GOT3 (cell line): Measurements from ENCODE around the gene YAF2.

Experiments
- DNase-seq: peaks from one replicate; lab custom pipeline; 2025; ENCODE audit warnings: mixed read lengths; lab: John Stamatoyannopoulos, UW

Gene YAF2

GRCh38 chr12:42238240-42239140 is at the start of gene YAF2:
TSS of gene YAF2 (minus strand) at chr12:42238248. CDS start at chr12:42238180, 68 bp downstream.
- DNase-seq, result peak; percentile 94

DNA sequence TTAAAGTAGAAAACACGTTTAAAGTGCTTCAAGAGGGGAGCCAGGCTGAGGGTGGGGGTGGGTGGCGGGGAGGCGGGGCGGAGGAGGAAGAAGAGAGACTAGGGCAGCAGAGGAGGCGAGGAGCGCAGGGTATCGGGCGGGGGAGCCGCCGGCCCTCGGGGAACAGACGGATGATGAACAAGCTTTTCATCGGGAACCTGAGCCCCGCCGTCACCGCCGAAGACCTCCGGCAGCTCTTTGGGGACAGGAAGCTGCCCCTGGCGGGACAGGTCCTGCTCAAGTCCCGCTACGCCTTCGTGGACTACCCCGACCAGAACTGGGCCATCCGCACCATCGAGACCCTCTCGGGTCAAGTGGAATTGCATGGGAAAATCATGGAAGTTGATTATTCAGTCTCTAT is 48.7 kb upstream of the YAF2 start:
- no peak for DNase-seq

DNA sequence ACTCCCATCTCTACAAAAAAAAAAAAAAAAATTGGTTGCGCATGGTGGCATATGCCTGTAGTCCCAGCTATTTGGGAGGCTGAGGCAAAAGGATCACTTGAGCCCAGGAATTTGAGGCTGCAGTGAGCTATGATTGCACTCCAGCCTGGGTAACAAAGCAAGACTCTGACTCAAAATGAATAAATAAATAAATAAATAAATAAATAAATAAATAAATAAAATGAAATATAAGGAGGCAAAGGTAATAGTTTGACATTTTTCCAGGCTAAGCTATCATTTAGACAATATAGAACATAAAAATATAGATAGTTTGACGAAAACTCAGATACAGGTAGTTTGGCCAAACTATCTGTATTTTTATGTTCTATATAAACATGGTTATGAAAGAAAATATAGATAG is 47.4 kb upstream of the YAF2 start:
- DNase-seq, result no peak

DNA sequence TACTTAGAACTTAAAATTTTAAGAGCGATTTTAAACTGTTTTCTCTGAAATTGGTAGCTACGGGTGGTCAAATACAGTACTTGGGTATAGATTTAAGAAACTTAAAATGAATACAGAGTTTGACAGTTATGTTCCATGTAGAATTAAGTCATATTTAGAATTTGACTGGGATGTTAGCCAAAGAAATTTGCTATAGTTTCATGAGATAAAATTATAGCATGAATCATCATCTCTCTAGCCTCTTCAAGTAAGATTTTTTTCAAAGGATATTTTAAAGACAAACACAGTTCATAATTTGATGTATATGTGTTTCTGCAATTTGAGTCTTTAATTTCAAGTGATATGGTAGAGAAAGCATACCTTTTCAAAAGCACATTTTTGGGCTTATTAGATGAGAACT is 46.8 kb upstream of the YAF2 start:
- no peak for DNase-seq

GRCh38 chr12:42284157-42284556 is 46.1 kb upstream of the YAF2 start:
- DNase-seq, result no peak

GRCh38 chr12:42283739-42284138 is 45.7 kb upstream of the YAF2 start:
- no peak for DNase-seq

DNA sequence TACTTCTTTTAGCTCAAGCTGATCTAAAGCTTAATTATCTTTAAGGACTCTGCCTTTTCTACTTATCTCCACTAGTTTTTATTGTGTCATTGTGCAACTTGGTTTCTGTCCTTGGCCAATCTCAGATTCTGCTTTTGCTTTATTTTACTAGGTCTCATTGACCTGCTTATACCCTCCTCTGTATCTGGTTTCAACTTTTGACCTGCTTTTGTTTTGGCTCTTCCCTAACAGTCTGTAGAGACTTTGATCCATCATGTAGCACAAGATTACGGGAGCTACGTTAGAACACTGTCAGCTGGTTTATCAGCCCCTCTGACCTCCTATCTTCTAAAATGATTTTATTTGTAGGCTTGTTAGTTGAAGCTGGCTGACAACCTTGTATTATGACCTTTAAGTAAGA is 44.2 kb upstream of the YAF2 start:
- no peak for DNase-seq

DNA sequence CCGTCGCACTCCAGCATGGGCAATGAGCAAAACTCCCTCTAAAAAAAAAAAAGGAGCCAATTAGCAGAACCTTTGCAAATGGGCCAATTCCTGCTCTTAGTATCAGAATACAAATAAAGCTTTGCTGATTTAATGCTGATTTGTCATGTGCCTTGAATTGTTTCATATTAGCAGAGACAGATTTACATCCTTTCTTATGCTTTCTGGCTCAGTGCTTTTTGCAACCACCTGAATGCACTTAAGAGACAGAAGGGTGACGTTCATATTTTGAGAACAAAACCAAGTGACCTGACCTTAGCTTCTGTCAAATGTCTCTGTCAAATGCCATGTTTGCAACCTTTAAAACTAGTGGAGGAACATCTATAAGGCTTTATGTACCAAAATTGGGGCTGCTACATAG is 43.8 kb upstream of the YAF2 start:
- DNase-seq, result no peak

GRCh38 chr12:42281278-42281677 is 43.2 kb upstream of the YAF2 start:
- DNase-seq, result no peak

DNA sequence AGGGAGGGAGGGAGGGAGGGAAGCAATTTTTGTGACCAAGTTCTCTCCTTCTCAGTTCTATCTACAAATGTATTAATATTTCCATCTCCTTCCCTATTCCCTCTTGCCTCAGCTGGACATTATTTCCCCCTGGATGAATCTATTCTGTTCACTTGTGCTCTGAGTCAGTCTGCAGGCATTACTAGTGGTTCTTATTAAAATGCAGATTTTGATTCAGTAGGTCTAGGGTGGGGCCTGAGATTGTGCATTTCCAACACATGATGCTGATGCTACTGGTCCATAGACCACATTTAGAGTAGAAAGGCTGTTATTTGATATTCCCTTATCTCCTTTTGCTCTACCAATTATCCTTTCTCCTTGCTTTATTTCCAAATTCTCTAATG is 40.1 kb upstream of the YAF2 start:
- no peak for DNase-seq

DNA sequence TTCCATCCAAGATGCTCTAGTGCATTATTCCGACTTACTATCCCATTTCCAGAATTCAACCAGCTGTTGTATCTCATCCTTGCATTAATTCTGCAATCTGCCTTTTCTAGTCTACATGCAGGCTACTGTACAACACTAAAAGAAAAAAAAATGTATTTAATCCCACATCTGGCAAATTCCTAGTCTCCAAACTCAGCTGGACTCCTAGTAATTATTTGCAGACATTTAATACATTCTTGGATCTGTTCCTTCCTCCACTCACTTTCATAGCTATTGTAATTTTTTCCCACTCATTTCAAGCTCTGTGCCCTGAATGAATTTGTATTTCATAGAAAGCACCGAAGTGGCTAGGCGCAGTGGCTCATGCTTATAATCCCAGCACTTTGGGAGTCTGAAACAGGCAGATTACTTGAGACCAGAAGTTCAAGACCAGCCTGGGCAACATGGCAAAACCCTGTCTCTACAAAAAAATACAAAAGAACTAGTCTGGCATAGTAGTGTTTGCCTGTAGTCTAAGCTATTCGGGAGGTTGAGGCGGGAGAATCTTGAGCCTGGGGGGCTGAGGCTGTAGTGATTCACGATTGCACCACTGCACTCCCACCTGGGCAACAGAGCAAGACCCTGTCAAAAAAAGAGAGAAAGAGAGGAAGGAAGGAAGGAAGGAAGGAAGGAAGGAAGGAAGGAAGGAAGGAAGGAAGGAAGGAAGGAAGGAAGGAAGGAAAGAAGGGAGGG is 39.5 kb upstream of the YAF2 start:
- no peak for DNase-seq

DNA sequence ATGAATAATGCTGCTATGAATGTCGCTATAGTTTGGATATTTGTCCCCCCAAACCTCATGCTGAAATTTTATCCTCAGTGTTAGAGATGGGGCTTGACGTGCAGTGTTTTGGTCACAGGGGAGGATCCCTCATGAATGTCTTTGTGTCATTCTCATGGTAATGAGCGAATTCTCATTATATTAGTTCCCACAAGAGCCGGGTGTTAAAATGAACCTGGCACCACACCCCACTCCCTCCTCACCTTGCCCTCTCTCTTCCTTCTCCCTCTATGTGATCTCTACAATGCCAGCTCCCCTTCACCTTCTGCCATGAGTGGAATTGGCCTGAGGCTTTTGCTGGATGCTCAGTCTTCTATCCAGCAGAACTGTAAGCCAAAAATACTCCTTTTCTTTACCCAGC is 37.5 kb upstream of the YAF2 start:
- DNase-seq, result no peak

- no peak for DNase-seq
Observed at GRCh38 chr12:42273706-42274105, 35.7 kb upstream of the YAF2 start.

- DNase-seq, result no peak
Observed at GRCh38 chr12:42270596-42270995, 32.5 kb upstream of the YAF2 start.

- DNase-seq, result no peak
Observed at GRCh38 chr12:42267413-42268190, 29.6 kb upstream of the YAF2 start.

GRCh38 chr12:42266579-42267230 is 28.7 kb upstream of the YAF2 start:
- DNase-seq, result no peak

- no peak for DNase-seq
Observed at GRCh38 chr12:42262271-42262670, 24.2 kb upstream of the YAF2 start.

DNA sequence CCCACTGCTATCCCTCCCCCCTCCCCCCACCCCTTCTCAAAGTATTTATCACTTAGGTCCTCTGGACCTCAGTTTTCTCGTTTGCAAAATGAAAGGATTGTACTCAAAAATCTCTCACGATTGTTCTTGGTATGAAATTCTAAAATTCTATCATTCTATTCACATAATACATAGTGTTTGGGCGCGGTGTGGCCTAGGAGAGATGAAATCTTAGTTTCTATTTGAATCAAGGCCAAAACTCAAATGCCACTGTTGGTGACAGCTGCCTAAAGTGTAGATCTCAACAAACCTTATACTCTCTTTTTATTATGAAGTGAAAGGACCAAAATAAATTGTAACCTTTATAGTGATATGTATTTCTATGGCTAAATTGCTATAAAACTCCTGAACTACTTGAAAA is 23.7 kb upstream of the YAF2 start:
- no peak for DNase-seq

GRCh38 chr12:42260518-42260917 is 22.5 kb upstream of the YAF2 start:
- no peak for DNase-seq

DNA sequence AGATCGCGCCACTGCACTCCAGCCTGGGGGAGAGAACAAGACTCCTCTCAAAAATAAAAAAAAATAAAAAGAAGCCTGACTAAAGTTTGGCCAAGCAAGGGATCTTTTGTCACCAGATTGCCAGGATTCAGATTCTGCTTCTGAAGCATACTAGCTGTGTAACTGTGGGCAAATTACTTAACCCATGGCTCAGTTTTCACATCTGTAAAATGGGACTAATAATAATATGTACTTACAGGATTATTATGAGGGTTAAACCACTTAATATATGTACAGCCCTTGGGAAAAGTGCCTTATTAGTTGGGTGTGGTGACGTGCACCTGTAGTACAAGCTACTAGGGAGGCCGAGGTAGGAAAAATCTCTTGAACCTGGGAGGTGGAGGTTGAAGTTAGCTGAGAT is 21.7 kb upstream of the YAF2 start:
- no peak for DNase-seq

DNA sequence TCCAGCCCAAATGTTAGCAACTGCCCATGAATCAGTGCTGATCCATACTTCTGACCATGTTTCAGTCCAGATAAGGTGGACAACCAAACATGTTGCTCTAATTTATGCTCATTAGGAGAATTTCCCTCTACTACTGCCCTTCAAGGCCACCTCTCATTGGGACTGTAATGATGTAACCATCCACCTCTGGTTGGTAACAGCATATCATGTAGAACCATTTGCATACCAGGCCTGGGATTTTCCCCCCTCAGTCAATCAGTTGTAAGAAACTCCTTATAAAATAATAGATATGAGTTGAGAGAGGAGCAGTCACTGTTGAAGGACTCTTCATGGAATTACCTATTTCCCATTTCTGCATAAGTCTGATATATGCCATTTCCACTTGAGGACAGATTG is 17.8 kb upstream of the YAF2 start:
- DNase-seq, result no peak

DNA sequence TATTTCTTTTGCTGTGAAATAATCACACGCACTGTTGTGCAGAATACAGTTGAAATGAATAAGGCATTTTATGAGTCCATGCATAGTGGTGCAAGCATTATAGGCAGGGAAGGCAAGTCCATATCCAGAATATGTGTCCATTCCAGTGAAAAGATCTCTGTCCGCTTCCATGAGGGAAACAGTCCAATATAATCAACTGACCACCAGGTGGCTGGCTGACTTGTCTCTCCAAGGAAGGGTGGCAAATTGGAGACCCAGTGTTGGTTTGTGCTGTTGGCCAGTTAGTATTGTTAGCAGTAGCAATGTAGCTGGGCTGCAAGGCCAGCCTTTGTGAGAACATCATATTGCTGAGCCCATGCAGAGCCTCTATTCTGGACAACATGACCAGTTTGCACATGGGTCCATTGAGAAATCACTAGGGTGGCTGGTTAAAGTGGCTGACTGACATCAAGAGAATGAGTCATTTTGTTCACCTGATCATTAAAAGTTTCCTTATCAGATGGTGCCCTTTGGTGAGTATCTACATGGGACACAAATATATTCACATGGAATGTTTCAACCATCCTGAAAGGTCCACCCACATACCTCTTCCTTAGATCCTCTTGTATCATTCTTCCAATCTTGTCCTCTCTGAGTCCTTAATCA is 17.3 kb upstream of the YAF2 start:
- DNase-seq, result no peak
